GM18505 (cell line): ENCODE data around the gene CASTOR2.
"Not testable (repeated sequence)": the region's sequence is repeated elsewhere in the genome, so short reads cannot be mapped to it uniquely, and the experiment has no call there.

Experiments used
- ATAC-seq: cut with Tn5 transposase; IDR thresholded peaks from one replicate; pipeline ENCODE4 v1.9.1; 2021; ENCODE audit not compliant: unreplicated experiment
- POLR2A ChIP-seq: IDR thresholded peaks from 4 replicates; pipeline ENCODE4 v1.6.1; 2011; ENCODE audit warnings: borderline replicate concordance; ENCODE audit not compliant: insufficient read depth, insufficient read length; ENCODE audit errors: extremely low read depth

The CASTOR2 gene

DNA sequence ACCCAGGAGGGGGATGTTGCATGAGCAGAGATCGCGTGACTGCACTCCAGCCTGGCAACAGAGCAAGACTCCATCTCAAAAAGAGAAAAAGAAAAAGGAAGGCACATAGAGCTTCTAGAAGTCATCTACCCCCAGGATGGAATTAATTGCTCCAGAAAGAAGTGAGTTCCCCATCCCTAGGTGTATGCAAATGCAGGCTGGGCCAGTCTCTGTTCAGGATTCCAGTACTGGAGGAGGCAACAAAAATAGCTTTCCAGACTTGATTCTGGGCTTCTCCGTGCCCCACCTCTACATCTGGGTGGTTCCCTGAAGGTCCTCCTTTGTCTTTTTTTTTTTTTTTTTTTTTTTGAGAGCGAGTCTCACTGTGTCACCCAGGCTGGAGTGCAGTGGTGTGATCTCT is 28.6 kb downstream of the CASTOR2 start:
- ATAC-seq = no peak
- no peak for TF ChIP-seq POLR2A

DNA sequence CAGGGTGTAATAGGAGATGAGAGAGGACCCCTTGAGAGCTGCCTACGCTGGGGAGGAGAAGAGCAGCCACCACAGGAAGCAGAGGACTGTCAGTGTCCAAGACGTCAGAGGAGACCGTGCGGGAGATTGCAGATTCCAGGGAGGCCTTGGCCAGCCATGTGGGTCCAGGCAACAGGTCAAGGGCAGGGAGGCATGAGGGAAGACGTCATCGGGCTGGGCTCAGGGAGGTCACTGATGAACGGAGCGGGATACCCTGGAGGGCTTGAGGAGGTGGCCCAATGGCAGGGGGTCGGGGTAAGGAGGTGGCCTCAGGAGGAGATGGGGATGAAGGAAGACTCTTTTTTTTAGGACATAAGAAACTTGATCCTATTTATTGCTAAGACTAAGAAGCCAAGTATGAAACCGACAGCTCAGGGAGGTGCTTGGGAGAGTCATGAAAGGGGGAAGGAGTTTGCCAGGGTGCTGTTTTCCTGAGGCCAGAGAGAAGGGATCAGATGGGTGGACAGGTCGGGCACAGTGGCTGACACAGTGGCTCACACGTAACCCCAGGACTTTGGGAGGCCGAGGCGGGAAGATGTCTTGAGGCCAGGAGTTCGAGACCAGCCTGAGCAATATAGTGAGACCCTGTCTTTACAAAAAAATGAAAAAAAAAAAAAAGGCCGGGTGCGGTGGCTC is 30.5 kb downstream of the CASTOR2 start:
- not testable (repeated sequence) for ATAC-seq

DNA sequence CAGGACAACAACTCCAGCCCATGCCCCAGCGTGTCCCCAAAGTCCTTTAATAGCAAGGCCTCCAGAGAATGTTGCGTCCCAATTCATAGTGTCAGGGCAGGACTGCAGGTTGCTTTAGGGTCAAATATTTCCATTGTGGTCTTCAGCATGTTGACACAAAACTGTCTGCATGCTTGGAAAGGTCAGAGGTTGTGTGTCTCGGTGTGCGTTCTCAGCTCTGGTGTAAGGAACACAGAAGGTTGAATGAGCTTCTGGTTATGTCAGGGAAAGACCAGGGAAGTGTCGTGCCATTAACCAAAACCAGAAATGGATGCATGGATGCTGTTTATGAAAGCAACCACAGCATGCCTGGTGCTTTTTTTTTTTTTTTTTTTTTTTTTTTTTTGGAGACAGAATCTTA is 31.9 kb downstream of the CASTOR2 start:
- ATAC-seq = not testable (repeated sequence)

DNA sequence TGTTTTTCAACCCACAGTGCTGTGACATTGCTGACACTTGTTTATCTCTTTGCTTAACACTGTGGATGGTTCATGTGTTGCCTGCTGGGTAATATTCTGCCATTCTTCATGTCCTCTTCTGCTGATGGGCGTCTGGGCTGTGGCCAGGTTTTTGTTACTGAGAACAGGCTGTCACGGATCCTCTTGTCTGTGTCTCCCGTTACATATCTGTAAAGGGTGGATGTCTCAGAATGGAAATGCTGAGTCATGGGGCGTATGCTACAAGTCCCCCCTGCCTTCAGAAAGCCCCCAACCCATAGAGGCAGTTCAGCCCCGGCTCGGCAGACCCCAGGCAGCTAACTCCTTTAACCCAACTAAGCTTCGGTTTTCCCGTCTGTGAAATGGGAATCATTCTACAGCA is 33.3 kb downstream of the CASTOR2 start:
- not testable (repeated sequence) for ATAC-seq

DNA sequence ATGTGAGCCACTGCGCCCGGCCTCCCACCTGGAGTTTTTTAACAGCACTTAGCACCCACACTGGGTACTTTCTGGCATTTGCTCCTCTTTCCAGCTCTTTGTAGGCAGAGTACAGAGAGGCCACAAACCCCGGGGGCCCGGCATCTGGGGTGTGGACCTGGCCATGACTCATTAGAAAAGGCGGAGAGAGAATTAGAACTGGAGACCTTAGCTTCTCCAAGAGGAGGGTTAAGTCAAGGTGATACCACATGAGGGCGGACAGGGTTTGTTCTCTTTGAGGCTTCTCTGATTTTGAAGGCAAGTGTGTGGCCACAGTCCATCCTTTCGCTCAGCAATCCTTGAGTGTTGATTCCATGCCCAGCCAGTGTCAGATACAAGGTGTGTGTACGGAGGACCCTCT is 36.9 kb downstream of the CASTOR2 start:
- not testable (repeated sequence) for ATAC-seq

DNA sequence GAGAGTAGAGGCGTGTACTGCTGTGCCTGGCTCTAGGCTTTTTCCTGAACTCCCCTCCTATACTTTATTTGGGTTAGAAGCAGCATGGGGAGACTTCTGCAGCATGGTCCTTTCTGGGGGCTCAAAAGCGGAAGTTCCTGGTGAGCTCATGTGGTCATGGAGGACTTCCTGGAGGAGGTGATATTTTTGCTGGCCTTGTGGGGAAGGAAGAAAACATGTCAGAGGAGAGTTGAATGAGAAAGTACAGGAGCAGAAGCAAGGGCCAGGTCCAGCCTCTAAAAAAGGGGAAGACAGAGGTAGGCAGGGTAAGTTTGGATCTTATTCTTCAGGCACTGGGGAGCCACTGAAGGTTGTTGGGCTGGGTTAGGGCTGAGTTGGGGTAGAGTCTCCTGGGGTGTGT is 45.5 kb downstream of the CASTOR2 start:
- TF ChIP-seq POLR2A = no peak
- ATAC-seq = no peak

DNA sequence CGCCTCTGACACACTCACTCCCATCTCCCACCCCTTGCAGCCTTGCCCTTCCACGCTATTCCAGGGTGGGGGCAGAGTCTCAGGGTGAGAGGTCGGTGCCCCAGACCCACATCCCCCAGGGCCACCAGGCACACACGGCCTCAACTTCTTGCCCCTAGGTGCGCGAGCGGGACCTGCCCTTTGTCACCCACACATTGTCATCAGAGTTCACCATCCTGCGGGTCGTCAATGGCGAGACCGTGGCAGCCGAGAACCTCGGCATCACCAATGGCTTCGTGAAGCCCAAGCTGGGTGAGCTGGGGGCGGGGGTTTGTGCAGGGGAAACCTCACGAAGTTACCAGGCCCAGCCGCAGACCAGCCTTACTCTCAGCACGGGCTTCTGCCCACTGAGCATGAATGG is 53.3 kb downstream of the CASTOR2 start:
- no peak for ATAC-seq

DNA sequence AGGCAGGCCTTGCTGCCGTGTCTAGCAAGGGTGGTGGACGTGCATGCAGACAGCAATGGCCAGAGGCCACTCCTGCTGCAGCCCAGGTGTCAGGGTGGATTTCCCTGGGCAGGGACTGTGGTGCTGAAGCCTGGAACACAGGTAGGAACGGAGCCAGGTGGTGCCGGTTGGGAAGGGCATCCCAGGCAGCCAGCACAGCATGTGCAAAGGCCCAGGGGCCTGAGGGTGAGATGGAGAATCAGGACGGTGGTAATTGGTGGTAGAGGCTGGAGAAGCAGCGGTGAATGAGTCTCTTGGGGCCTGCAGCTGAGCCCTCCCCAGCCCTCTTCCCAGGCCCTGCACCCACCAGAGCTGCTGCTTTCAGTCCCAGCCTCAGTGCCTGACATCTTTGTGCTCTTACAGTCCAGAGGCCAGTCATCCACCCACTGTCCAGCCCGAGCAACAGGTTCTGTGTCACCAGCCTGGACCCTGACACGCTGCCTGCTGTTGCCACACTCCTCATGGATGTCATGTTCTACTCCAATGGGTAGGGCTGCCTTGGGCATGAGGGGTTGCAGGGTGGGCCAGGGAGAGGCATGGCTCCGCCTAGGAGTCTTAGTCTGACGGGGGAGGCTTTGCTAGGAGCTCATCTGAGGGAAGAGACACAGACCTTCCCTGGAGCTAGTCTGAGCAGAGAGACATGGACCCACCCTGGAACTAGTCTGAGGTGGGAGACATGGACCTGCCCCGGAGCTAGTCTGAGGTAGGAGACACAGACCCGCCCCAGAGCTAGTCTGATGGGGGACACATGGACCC is 54.3 kb downstream of the CASTOR2 start:
- TF ChIP-seq POLR2A = no peak
- ATAC-seq = no peak

More for the DNA sequence above, 53.3 kb downstream of the CASTOR2 start:
- TF ChIP-seq POLR2A = no peak

DNA sequence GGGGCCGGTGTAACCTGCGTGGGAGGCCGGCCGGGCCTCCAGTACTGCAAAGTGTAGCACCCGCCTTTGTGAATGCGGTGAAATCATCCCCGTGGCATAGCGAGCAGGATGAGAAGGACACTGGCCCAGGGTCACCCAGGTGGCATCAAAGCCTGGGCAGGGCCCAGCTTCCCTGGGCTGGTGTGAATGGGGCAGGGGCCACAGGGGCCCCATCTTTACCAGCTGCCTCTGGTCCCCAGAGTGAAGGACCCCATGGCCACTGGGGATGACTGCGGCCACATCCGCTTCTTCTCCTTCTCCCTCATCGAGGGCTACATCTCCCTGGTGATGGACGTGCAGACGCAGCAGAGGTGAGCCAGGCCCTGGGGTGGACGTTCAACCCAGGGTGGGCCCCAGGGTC is 55.3 kb downstream of the CASTOR2 start:
- no peak for TF ChIP-seq POLR2A
- no peak for ATAC-seq

DNA sequence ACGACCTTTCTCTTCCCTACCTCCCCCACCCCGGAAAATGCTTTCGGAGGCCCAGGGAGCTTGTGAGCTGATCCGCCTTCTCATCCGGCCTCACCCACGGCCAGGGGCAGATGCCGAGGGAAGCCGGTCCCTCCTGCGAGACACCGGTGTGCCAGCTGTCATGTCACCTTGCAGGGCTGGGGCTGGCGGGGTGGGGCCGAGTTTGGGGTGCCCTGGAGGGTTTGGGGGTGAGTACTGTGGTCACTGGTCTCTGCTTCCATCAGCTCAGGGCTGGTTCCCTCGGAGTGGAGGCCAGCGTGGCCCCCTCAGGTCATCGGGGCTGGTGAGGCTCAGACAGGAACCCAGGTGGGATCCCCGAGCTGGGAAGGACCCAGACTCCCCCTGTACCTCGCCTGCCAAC is 60.4 kb downstream of the CASTOR2 start:
- no peak for ATAC-seq
- TF ChIP-seq POLR2A = no peak

DNA sequence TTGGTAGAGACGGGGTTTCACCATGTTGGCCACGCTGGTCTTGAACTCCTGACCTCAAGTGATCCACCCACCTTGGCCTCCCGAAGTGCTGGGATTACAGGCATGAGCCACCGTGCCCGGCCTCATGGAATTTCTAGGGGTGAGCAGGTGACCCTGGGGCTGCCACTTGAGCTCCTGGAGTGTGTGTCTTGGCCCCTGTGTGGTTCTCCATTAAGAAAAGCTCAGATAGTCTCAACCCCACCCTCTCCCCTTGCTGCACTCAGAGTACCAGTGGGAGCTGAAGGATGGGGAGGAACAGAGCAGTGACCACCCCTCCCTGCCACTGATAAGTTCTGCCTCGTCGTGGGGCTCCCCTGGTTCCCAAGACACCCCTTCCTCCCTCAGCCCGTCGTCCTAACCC is 63.8 kb downstream of the CASTOR2 start:
- no peak for TF ChIP-seq POLR2A
- no peak for ATAC-seq

DNA sequence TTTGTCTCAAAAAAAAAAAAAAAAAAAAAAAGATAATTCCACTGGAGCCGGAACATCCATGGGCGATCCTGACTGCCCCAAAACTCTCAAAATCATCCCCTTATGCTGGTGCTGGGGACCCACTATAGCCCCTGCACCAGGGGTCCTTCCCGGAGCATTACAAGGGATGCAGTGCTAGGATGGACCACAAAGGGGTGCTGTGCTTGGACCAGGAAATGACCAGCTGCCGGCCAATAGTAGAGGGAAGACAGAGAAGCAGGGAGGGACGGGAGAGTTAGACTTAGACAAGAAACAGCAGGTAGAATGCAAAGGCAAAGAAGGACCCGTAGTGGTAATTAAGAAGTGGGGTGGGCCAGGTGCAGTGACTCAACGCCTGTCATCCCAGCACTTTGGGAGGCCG is 68.6 kb downstream of the CASTOR2 start:
- TF ChIP-seq POLR2A = no peak
- no peak for ATAC-seq

DNA sequence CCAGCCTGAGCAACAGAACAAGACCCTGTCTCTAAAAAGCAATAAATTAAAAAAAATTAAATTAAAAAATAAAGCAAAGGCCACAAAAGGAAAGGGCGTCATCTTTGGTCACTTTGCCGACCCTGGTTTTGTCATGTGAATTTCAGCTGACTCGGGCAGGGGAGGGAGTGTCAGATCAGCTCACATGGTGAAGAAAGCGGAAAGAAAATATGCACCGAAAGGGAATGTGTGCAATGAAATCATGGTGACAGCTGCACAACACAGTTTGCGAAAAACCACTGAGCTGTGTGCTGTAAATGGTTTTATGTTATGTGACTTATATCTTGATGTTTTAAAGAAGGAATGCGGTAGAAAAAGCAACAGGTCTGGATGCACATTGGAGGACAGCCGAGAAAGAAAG is 69.3 kb downstream of the CASTOR2 start:
- TF ChIP-seq POLR2A = no peak
- no peak for ATAC-seq

DNA sequence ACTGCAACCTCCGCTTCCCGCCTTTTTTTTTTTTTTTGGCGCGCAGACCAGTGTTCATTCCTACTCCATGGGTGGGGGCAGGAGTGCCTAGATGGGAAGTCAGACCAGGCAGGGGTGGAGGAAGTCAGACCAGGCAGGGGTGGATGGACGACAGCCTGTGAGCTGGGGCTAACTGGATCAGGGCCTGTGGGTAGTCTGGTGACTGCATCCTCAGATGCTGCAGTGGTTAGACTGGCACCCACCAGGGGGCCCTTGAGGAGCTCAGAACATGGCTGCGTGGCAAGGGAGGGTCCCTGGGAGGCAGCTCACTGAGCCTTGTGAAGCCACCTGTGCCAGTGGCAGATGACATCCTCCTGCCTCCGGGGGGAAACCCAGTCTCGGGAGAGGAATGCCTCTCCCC is 74.0 kb downstream of the CASTOR2 start:
- ATAC-seq = no peak
- TF ChIP-seq POLR2A = no peak

DNA sequence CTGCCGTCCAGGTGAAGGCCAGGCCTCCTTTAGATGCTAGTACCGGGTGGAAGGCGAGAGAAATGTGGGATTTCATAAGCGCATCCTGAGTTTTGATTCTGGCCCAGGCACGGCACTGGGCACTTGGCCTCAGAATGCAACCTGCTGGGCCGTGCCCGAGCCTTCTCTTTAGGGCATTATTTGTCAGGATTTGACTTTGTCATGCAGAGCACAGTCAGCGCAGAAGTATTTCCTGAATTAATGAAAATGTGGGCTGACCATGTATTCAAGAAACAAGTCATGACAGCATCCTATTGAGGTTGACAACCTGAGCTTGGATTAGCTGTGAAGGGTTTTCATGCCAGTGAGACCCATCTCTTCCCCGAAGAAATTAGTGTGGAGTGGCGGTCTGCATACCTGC is 74.7 kb downstream of the CASTOR2 start:
- TF ChIP-seq POLR2A = no peak
- ATAC-seq = no peak
